HG03060 (cell line): ENCODE results near the gene GCM1.
A peak's percentile ranks its signal among the peaks of the same experiment; 100 is the strongest.

Experiments used
- ATAC-seq: cut with Tn5 transposase; IDR thresholded peaks from one replicate; pipeline ENCODE4 v1.9.1; 2021; ENCODE audit warnings: low read depth, moderate number of reproducible peaks; ENCODE audit not compliant: unreplicated experiment

GCM1 gene

DNA sequence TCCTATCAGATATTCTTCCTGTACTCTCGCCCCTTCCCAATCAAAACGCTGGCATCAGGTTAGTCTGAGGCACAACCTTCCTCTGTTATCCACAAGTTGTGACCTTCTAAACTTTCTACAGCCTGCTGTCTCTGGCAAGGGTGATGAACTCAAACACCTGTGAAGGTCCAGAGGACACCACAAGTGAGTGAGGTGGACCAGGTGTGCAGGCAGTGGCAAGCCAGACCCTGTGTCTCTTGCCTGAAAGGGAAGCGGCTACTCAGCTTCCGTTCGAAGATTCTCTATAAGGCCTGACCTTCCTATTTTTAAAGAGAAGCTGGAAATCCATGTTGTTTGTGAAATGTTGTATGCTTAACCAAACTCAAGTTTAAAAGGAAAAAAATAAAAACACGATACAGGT is 36.8 kb downstream of the GCM1 start:
- ATAC-seq, result no peak

GRCh38 chr6:53109612-53110011 is 39.0 kb downstream of the GCM1 start:
- peak; percentile 66 for ATAC-seq

GRCh38 chr6:53107091-53107490 is 41.5 kb downstream of the GCM1 start:
- no peak for ATAC-seq

- no peak for ATAC-seq
Observed at GRCh38 chr6:53104916-53105315, 43.7 kb downstream of the GCM1 start.

GRCh38 chr6:53103993-53104675 is 44.5 kb downstream of the GCM1 start:
- ATAC-seq, result no peak

- no peak for ATAC-seq
Observed at GRCh38 chr6:53101006-53101405, 47.6 kb downstream of the GCM1 start.

DNA sequence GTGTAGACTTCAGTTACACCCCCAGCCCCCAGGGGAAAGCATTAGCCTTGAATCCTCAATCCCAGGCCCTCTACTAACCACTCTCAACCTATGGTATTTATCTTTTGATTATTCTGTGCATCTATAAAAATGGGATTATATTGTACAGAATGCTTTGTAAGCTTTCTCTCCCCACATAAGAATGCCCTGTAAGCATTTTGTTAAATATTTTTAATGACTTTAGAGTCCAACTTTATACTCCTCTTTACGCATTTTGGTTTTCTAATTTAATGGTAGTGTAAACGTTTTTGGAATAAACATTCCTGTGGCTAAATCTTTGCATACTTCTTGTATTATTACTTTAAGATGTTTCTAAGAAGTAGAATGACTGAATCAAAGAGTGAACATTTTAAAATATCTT is 48.1 kb downstream of the GCM1 start:
- no peak for ATAC-seq

- ATAC-seq, result no peak
Observed at GRCh38 chr6:53095716-53096115, 52.9 kb downstream of the GCM1 start.

GRCh38 chr6:53095270-53095669 is 53.4 kb downstream of the GCM1 start:
- no peak for ATAC-seq

- ATAC-seq, result no peak
Observed at GRCh38 chr6:53090576-53090975, 58.1 kb downstream of the GCM1 start.

DNA sequence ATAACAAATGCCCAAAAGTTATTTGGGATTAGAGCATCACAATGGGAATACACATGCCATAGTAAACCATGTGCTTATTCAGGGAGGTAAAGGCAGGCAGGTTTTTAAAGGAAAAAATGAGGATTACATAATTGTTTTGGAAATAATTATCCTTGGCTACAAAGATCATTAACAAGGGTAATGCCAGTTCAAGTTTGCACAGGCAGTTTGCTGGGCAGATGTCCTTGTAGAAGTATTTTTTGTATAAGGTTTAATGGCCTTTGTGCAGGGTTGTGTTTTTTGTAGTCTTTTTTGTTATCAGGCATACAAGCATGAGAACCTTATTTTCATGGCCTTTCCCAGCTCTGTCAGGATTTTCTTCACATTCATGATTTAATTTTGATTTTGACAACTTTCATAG is 58.7 kb downstream of the GCM1 start:
- ATAC-seq, result no peak

DNA sequence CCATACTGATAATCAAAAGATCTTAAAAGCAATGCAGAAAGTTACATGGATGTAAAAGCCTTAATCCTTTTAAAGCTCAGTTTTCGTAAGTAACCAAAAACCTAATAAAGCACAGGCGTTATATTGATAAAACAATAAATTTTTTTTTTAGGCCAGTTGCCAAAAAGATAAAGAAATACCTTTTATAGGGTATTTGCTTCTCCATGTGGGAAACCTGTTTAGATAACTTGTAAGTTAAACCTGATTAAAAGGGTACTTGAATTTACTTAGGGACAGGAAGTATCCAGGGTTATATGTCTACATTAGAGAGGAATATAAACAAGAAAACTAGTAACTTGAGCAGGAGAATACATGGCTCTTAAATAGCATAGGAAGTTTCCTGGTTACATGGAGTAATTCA is 62.3 kb downstream of the GCM1 start:
- ATAC-seq, result no peak

GRCh38 chr6:53080813-53081212 is 67.8 kb downstream of the GCM1 start:
- ATAC-seq, result no peak
